Activated CD4-positive, alpha-beta T cell treated with anti-CD3 and anti-CD28 coated beads, Interleukin-2, Interleukin-4, amounts not matched to agents 100 ng/mL and 50 ng/mL, durations not matched to agents 16 hours and 8 hours (primary cell): ENCODE results near the gene CCDC92.

ENCODE experiments used
- DNase-seq: peaks from one replicate; pipeline ENCODE4 v3.0.0-alpha.2; 2020; ENCODE audit warnings: low spot score

The CCDC92 gene

GRCh38 chr12:123973552-123974341 is 1.1 kb upstream of the CCDC92 start:
- no peak for DNase-seq

- peak; percentile 35 for DNase-seq
These were observed 718 bp downstream of the CCDC92 start for GRCh38 chr12:123971770-123972456.

- no peak for DNase-seq
These were observed 1.2 kb downstream of the CCDC92 start for GRCh38 chr12:123971449-123971769.

- no peak for DNase-seq
These were observed 5.5 kb downstream of the CCDC92 start for GRCh38 chr12:123967121-123967586.

GRCh38 chr12:123966596-123966995 is 6.0 kb downstream of the CCDC92 start:
- no peak for DNase-seq

- no peak for DNase-seq
These were observed 7.2 kb downstream of the CCDC92 start for GRCh38 chr12:123965382-123965781.

- no peak for DNase-seq
These were observed 8.8 kb downstream of the CCDC92 start for GRCh38 chr12:123963821-123964220.

- DNase-seq: no peak
These were observed 10.1 kb downstream of the CCDC92 start for GRCh38 chr12:123962513-123962912.

GRCh38 chr12:123961585-123962345 is 10.9 kb downstream of the CCDC92 start:
- no peak for DNase-seq

- no peak for DNase-seq
These were observed 11.8 kb downstream of the CCDC92 start for GRCh38 chr12:123960856-123961255.

GRCh38 chr12:123960029-123960735 is 12.4 kb downstream of the CCDC92 start:
- DNase-seq: no peak

- no peak for DNase-seq
These were observed 13.8 kb downstream of the CCDC92 start for GRCh38 chr12:123958876-123959275.

GRCh38 chr12:123958462-123958861 is 14.2 kb downstream of the CCDC92 start:
- no peak for DNase-seq

GRCh38 chr12:123957196-123957595 is 15.4 kb downstream of the CCDC92 start:
- DNase-seq: no peak

GRCh38 chr12:123956249-123956648 is 16.4 kb downstream of the CCDC92 start:
- no peak for DNase-seq

- DNase-seq: no peak
These were observed 17.8 kb downstream of the CCDC92 start for GRCh38 chr12:123954647-123955350.

GRCh38 chr12:123952037-123952436 is 20.6 kb downstream of the CCDC92 start:
- no peak for DNase-seq

- no peak for DNase-seq
These were observed 21.2 kb downstream of the CCDC92 start for GRCh38 chr12:123951467-123951866.

- DNase-seq: no peak
These were observed 21.9 kb downstream of the CCDC92 start for GRCh38 chr12:123950476-123951349.

GRCh38 chr12:123949770-123950165 is 22.9 kb downstream of the CCDC92 start:
- DNase-seq: no peak
